ENCODE data around the gene ADGRA3. TPM values are rescaled to one million over a fixed set of nuclear protein-coding genes. Genes with fewer than 3 reads are reported as not detected.

Gene ADGRA3
- total and polyA plus RNA-seq, 2 of the 13 experiments (the other 11 are each of a cell fraction or from before 2014, with no cell fraction given), result 32.2 to 40.8 TPM

GRCh38 chr4:22456291-22456690 lies 59.6 kb downstream of the ADGRA3 start (continued):
- no peak for TF ChIP-seq ZNF83 (CRISPR knock-in tag; IDR thresholded peaks at IDR 0.05; ENCODE audit: borderline replicate concordance)
- TF ChIP-seq DNMT1 (CRISPR knock-in tag; IDR thresholded peaks at IDR 0.05), result no peak
- TF ChIP-seq TFAP4 (IDR thresholded peaks at IDR 0.05; ENCODE audit: borderline replicate concordance, low read depth), result peak; percentile 85
- TF ChIP-seq KDM1A (CRISPR knock-in tag; IDR thresholded peaks at IDR 0.05), result peak; percentile 81
- TF ChIP-seq NONO (IDR thresholded peaks at IDR 0.05), result no peak
- peak; percentile 72 for TF ChIP-seq NONO (CRISPR knock-in tag; conservative IDR thresholded peaks at IDR 0.05)
- peak in 1 of 2 experiments; percentile 55; a peak in 1 of 4 replicates for TF ChIP-seq NR2F1 (CRISPR knock-in tag; IDR thresholded peaks at IDR 0.05)
- TF ChIP-seq KMT2B (CRISPR knock-in tag; IDR thresholded peaks at IDR 0.05), result peak; percentile 48; the same call in 1 of the 2 replicates
- peak; percentile 79 for TF ChIP-seq ZKSCAN8 (CRISPR knock-in tag; IDR thresholded peaks at IDR 0.05; ENCODE audit: borderline replicate concordance)
- TF ChIP-seq GFI1 (CRISPR knock-in tag; IDR thresholded peaks at IDR 0.05; ENCODE audit: borderline replicate concordance), result no peak; the same call in 1 of the 2 replicates
- TF ChIP-seq, protein P1, sequence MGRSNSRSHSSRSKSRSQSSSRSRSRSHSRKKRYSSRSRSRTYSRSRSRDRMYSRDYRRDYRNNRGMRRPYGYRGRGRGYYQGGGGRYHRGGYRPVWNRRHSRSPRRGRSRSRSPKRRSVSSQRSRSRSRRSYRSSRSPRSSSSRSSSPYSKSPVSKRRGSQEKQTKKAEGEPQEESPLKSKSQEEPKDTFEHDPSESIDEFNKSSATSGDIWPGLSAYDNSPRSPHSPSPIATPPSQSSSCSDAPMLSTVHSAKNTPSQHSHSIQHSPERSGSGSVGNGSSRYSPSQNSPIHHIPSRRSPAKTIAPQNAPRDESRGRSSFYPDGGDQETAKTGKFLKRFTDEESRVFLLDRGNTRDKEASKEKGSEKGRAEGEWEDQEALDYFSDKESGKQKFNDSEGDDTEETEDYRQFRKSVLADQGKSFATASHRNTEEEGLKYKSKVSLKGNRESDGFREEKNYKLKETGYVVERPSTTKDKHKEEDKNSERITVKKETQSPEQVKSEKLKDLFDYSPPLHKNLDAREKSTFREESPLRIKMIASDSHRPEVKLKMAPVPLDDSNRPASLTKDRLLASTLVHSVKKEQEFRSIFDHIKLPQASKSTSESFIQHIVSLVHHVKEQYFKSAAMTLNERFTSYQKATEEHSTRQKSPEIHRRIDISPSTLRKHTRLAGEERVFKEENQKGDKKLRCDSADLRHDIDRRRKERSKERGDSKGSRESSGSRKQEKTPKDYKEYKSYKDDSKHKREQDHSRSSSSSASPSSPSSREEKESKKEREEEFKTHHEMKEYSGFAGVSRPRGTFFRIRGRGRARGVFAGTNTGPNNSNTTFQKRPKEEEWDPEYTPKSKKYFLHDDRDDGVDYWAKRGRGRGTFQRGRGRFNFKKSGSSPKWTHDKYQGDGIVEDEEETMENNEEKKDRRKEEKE (IDR thresholded peaks at IDR 0.05), result no peak
- TF ChIP-seq EP300 (IDR thresholded peaks at IDR 0.05; ENCODE audit: low read depth in 2 of 2, low read length in 2 of 2), result peak; percentile 55 to 96; a peak in 3 of 4 replicates
- TF ChIP-seq EP300 (CRISPR knock-in tag; IDR thresholded peaks at IDR 0.05; ENCODE audit: borderline replicate concordance), result peak; percentile 90
- TF ChIP-seq ZNF335 (CRISPR knock-in tag; IDR thresholded peaks at IDR 0.05), result 0 out of 2 replicates have a peak, but pooled peaks have one; percentile 27
- no peak for TF ChIP-seq EED (CRISPR knock-in tag; IDR thresholded peaks at IDR 0.05)
- TF ChIP-seq, protein P2, sequence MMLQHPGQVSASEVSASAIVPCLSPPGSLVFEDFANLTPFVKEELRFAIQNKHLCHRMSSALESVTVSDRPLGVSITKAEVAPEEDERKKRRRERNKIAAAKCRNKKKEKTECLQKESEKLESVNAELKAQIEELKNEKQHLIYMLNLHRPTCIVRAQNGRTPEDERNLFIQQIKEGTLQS (CRISPR knock-in tag; IDR thresholded peaks at IDR 0.05), result peak; percentile 53
- peak; percentile 68; the same call in 1 of the 2 replicates for TF ChIP-seq DPF2 (CRISPR knock-in tag; IDR thresholded peaks at IDR 0.05; ENCODE audit: borderline replicate concordance, low read depth)
- TF ChIP-seq, protein P3, sequence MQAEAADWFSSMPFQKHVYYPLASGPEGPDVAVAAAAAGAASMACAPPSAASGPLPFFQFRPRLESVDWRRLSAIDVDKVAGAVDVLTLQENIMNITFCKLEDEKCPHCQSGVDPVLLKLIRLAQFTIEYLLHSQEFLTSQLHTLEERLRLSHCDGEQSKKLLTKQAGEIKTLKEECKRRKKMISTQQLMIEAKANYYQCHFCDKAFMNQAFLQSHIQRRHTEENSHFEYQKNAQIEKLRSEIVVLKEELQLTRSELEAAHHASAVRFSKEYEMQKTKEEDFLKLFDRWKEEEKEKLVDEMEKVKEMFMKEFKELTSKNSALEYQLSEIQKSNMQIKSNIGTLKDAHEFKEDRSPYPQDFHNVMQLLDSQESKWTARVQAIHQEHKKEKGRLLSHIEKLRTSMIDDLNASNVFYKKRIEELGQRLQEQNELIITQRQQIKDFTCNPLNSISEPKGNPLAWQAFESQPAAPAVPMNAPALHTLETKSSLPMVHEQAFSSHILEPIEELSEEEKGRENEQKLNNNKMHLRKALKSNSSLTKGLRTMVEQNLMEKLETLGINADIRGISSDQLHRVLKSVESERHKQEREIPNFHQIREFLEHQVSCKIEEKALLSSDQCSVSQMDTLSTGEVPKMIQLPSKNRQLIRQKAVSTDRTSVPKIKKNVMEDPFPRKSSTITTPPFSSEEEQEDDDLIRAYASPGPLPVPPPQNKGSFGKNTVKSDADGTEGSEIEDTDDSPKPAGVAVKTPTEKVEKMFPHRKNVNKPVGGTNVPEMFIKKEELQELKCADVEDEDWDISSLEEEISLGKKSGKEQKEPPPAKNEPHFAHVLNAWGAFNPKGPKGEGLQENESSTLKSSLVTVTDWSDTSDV (CRISPR knock-in tag; IDR thresholded peaks at IDR 0.05), result no peak
